Subcutaneous adipose tissue (tissue), 4 donors: ENCODE measurements around the gene OR8B3. TPM values are rescaled to one million over a fixed set of nuclear protein-coding genes. Genes with fewer than 3 reads are reported as not detected.

ENCODE experiments used
- CTCF ChIP-seq: fragments of 450-650 bp; IDR thresholded peaks from one replicate; pipeline ENCODE4 v1.5.1; 2016; ENCODE audit warnings: low read depth, mild to moderate bottlenecking, control low read depth, antibody characterized with exemption, moderate library complexity
- total RNA-seq, 4 donors: library from RNA; depleted of rRNA; stranded (reverse); fragments of >200 nt; gene quantifications; one replicate each; pipeline ENCODE4 v1.1.0, GENCODE V29; 2016

The OR8B3 gene
- total RNA-seq, 4 donors from 2014 or later: not detected

GRCh38 chr11:124405581-124405980 is 6.8 kb upstream of the OR8B3 start:
- TF ChIP-seq CTCF: no peak

GRCh38 chr11:124402326-124402922 is 3.6 kb upstream of the OR8B3 start:
- no peak for TF ChIP-seq CTCF

- TF ChIP-seq CTCF: no peak
These were observed 4.4 kb downstream of the OR8B3 start for GRCh38 chr11:124394408-124394807.

GRCh38 chr11:124384399-124384798 is 14.4 kb downstream of the OR8B3 start, which contains the start of gene OR8B2:
OR8B2 (minus strand) TSS chr11:124384499; CDS start chr11:124383343, 1,156 bp downstream.
- TF ChIP-seq CTCF: no peak

- no peak for TF ChIP-seq CTCF
These were observed 18.2 kb downstream of the OR8B3 start for GRCh38 chr11:124380585-124380984.

GRCh38 chr11:124376280-124376679 is 22.5 kb downstream of the OR8B3 start:
- TF ChIP-seq CTCF: no peak

GRCh38 chr11:124359566-124359965 is 39.3 kb downstream of the OR8B3 start:
- no peak for TF ChIP-seq CTCF
